ENCODE data around the gene NDUFS2.

GRCh38 chr1:161158316-161159010 is 43.7 kb upstream of the NDUFS2 start:
- TF ChIP-seq POLR2A (IDR thresholded peaks at IDR 0.05; ENCODE audit: control extremely low read depth in 1 of 2, low read depth in 2 of 2, low read length in 2 of 2): no peak
- TF ChIP-seq CTCF (IDR thresholded peaks at IDR 0.05; ENCODE audit: control extremely low read depth in 1 of 3, insufficient read depth in 1 of 3, low read depth in 1 of 3, low read length in 3 of 3): no peak
- no peak for TF ChIP-seq POLR2AphosphoS5 (IDR thresholded peaks at IDR 0.05; ENCODE audit: low read depth, low read length)
- no peak for TF ChIP-seq CEBPB (IDR thresholded peaks at IDR 0.05; ENCODE audit: low read depth, low read length)
- TF ChIP-seq RAD21 (IDR thresholded peaks at IDR 0.05 in 1 of 2, conservative IDR thresholded peaks at IDR 0.05 in 1 of 2; ENCODE audit: low read depth in 2 of 2, low read length in 2 of 2): no peak
- no peak for TF ChIP-seq SUZ12 (IDR thresholded peaks at IDR 0.05; ENCODE audit: low read length)
- no peak for TF ChIP-seq EZH2 (IDR thresholded peaks at IDR 0.05; ENCODE audit: low read depth, low read length, severe bottlenecking)
- TF ChIP-seq RNF2 (IDR thresholded peaks at IDR 0.05; ENCODE audit: borderline replicate concordance, low read depth, low read length, missing control alignments, poor library complexity, severe bottlenecking): no peak
- TF ChIP-seq MAFK (IDR thresholded peaks at IDR 0.05; ENCODE audit: low read depth, low read length): no peak
- TF ChIP-seq EP300 (IDR thresholded peaks at IDR 0.05; ENCODE audit: borderline replicate concordance in 1 of 2, low read depth in 2 of 2, low read length in 2 of 2): no peak

All from H1 (cell line).